GM12865 (cell line): ENCODE data around the gene ZFP14.

Source experiments
- DNase-seq: peaks from one replicate; pipeline ENCODE4 v3.0.0; 2010; ENCODE audit warnings: low read depth
- H3K4me3 ChIP-seq: 2 replicates; pipeline ENCODE4 v1.5.1; 2011; ENCODE audit warnings: mild to moderate bottlenecking, low read depth, low read length, control low read depth
- TF ChIP-seq, protein P1 (sequence below): IDR thresholded peaks from 2 replicates; pipeline ENCODE4 v1.5.1; 2011; ENCODE audit warnings: low read length, control low read depth, low read depth, inconsistent platforms; ENCODE audit not compliant: insufficient read depth; ENCODE audit errors: missing control alignments

ZFP14 gene

DNA sequence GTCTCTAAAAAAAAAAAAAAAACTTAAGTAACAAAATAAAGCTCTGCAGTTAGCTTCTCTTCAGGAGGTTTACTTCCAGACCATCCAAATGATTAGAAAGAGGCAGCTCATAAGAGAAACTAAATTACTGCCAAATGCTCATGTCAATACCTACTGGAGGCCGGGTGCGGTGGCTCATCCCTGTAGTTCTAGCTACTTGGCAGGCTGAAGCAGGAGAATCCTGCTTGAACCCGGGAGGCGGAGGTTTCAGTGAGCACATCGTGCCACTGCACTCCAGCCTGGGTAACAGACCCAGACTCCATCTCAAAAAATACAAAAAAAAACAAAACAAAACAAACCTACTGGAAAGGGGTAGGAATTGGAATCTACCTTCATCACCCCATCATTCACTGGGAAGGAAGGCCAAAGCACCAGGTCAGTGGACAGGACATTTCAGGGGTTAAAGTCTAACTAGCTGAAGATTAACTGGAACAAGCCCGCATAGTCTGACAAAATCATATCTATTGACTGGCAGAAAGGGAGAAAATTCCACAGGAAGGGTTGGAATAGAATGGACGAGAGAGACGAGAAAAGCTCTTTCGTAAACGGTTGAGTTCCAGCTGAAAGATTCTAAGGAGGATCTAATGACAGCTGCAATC lies 1.3 kb downstream of the ZFP14 start:
- H3K4me3 ChIP-seq: 0 out of 2 replicates have a peak overlapping the region, but pooled peaks have one; percentile 83
- DNase-seq: no peak
- TF ChIP-seq, protein P1, sequence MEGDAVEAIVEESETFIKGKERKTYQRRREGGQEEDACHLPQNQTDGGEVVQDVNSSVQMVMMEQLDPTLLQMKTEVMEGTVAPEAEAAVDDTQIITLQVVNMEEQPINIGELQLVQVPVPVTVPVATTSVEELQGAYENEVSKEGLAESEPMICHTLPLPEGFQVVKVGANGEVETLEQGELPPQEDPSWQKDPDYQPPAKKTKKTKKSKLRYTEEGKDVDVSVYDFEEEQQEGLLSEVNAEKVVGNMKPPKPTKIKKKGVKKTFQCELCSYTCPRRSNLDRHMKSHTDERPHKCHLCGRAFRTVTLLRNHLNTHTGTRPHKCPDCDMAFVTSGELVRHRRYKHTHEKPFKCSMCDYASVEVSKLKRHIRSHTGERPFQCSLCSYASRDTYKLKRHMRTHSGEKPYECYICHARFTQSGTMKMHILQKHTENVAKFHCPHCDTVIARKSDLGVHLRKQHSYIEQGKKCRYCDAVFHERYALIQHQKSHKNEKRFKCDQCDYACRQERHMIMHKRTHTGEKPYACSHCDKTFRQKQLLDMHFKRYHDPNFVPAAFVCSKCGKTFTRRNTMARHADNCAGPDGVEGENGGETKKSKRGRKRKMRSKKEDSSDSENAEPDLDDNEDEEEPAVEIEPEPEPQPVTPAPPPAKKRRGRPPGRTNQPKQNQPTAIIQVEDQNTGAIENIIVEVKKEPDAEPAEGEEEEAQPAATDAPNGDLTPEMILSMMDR: no peak

DNA sequence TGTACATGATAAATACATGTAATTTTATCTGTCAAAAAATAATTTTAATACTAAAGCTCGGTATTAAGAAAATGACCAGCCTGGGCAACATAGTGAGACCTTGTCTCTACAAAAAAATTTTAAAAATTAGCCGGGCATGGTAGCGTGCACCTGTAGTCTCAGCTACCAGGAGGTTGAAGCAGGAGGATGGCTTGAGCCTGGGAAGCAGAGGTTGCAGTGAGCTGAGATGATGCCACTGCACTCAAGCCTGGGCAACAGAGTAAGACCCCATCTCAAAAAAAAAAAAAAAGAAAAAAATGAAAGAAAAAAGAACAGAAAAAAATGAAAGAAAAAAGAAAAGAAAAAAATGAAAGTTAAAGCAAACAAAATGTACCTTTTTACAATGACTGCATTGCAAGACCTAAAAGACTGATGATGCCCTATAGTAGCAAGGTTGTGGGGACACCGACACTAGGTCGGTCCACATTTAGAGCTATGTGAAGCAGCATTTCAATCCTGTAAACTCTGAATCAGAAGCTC lies 5.3 kb downstream of the ZFP14 start:
- no peak overlapping the region for H3K4me3 ChIP-seq
- TF ChIP-seq, protein P1: no peak
- no peak for DNase-seq

DNA sequence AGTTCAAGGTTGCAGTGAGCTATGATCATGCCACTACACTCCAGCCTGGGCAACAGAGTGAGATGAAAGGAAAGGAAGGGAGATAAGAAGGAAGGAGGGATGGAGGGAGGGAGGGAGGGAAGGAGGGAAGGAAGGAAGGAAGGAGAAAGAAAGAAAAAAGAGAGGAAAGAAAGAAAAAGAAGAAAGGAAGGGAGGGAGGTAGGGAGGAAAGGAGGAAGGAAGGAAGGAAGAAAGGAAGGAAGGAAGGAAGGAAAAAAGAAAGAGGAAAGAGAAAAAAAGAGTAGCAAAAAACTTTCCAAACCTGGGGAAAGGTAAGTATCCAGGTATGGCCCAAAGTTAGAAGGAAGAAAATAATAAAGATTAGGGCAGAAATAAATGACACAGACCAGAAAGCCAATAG lies 7.1 kb downstream of the ZFP14 start:
- DNase-seq: no peak
- H3K4me3 ChIP-seq: no peak overlapping the region
- TF ChIP-seq, protein P1: no peak

DNA sequence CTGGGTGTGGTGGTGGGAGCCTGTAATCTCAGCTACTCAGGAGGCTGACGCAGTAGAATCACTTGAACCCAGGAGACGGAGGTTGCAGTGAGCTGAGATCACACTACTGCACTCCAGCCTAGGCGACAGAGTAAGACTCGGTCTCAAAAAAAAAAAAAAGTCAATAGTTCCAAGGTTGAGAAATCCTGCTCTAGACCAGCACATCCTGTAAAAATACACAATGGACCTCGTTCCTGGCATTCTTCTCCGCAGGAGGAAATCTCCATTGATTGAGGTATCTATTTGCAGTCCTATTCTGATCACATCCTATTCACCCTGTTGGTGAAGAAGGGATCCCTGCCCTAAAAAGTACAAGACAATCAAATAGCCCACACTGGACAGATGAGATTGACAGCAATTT lies 15.2 kb downstream of the ZFP14 start:
- no peak for DNase-seq
- H3K4me3 ChIP-seq: no peak overlapping the region
- TF ChIP-seq, protein P1: no peak

DNA sequence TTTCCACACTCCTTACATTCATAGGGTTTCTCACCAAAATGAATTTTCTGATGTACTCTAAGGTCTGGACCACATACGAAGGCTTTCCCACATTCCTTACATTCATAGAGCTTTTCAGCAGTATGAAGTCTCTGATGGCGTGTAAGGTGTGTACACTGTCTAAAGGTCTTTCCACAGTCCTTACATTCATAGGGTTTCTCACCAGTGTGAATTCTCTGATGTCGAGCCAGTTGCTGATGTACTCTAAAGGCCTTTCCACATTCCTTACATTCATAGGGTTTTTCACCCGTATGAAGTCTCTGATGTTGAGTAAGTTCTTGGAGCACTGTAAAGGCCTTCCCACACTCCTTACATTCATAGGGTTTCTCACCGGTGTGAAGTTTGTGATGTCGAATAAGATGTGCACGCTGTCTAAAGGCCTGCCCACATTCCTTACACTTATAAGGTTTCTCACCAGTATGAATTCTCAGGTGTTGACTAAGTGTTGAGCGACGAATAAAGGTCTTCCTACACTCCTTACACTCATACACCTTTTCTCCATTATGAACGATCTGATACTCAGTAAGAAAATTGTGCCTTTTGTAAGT lies 38.1 kb downstream of the ZFP14 start:
- TF ChIP-seq, protein P1: no peak
- H3K4me3 ChIP-seq: no peak overlapping the region
- DNase-seq: no peak

DNA sequence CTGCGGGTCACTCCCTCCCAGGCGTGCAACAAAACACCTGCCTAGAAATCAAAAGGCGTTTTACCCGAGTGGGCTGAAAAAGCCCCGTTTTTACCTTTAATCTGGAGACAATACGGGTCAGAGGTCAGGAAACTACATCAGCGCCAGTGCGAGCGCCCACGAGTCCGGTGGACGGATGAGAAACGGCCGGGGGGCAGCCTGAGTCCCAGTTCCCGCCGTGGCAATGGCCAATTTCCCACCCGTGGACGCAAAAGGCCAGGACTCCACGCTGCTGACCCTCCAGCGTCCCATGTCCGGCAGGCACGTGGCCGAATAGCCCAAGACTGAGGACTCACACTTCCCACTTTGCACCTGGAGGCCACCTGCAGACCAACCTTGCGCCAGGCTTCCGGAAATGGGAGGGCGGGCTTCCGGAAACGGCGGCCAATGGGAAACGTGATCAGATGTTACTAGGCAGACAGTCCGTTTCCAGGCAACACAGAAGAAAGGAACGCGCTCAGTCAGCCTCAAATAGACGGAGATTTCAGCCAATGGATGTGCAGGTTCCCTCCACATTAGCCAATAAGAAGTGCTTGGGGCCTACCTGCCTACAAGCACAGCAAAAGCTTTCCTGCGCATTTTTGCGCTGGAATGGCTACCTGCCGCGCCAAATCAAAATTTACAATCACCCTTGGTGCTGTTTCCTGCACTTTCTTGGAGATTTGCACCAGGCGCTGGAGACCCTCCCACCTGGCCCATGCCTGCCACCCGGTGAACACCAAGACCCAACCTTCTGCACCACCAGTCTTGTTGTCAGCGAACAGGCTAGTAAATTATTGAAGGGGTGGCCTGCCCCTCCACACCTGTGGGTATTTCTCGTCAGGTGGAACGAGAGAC lies 47.4 kb downstream of the ZFP14 start:
- TF ChIP-seq, protein P1: no peak
- DNase-seq: peak; percentile 89
- H3K4me3 ChIP-seq: peak overlapping the region; percentile 55
